WTC11 (cell line): ENCODE results near the gene CD9.

Experiments used
- CTCF ChIP-seq: fragments of 200-600 bp; IDR thresholded peaks from 2 replicates; pipeline ENCODE4 v1.8.0; 2022; ENCODE audit warnings: antibody characterized with exemption
- E2F5 ChIP-seq: sonication (generic); formaldehyde crosslinking; IDR thresholded peaks from 2 replicates; pipeline ENCODE4 v1.8.1; 2022; ENCODE audit warnings: mild to moderate bottlenecking, moderate library complexity, missing genetic modification reagents
- MAX ChIP-seq: sonication (generic); formaldehyde crosslinking; IDR thresholded peaks from 2 replicates; pipeline ENCODE4 v1.8.0; 2022; ENCODE audit warnings: mild to moderate bottlenecking, missing genetic modification reagents
- NFYB ChIP-seq: sonication (generic); formaldehyde crosslinking; conservative IDR thresholded peaks from 2 replicates; pipeline ENCODE4 v1.8.0; 2022; ENCODE audit warnings: low read depth, missing genetic modification reagents
- NR2C2 ChIP-seq: sonication (generic); formaldehyde crosslinking; IDR thresholded peaks from 2 replicates; pipeline ENCODE4 v1.8.0; 2022; ENCODE audit warnings: mild to moderate bottlenecking, missing genetic modification reagents
- NR3C1 ChIP-seq: sonication (generic); formaldehyde crosslinking; conservative IDR thresholded peaks from 2 replicates; pipeline ENCODE4 v1.8.1; 2023; ENCODE audit warnings: low read depth, mild to moderate bottlenecking, missing genetic modification reagents

- TF ChIP-seq MAX (CRISPR knock-in tag): no peak
- TF ChIP-seq CTCF: no peak
- no peak for TF ChIP-seq NR2C2 (CRISPR knock-in tag)
- TF ChIP-seq NFYB: no peak
- TF ChIP-seq NR3C1 (CRISPR knock-in tag): no peak
- no peak for TF ChIP-seq E2F5 (CRISPR knock-in tag)
Measured at GRCh38 chr12:6281081-6281809, 81.0 kb downstream of the CD9 start.
